Lung microvascular endothelial cell (primary cell): ENCODE measurements around the gene ADAP1. TPM values are rescaled to one million over a fixed set of nuclear protein-coding genes. Genes with fewer than 3 reads are reported as not detected.
A peak's percentile ranks its signal among the peaks of the same experiment; 100 is the strongest.
"Not testable (repeated sequence)": the region's sequence is repeated elsewhere in the genome, so short reads cannot be mapped to it uniquely, and the experiment has no call there.

ENCODE experiments used
- DNase-seq, 2 donors: peaks; one replicate each; pipeline versions ENCODE4 v3.0.0 to v3.0.0-alpha.2; 2010; ENCODE audit warnings: low read depth in 2 of 2
- total RNA-seq: library from RNA; depleted of rRNA; stranded (reverse); fragments of >200 nt; gene quantifications from 2 replicates; pipeline ENCODE4 v1.2.1, GENCODE V29; 2014

Gene ADAP1
- total RNA-seq, 1 donor from 2014 or later = 3.2 TPM

DNA sequence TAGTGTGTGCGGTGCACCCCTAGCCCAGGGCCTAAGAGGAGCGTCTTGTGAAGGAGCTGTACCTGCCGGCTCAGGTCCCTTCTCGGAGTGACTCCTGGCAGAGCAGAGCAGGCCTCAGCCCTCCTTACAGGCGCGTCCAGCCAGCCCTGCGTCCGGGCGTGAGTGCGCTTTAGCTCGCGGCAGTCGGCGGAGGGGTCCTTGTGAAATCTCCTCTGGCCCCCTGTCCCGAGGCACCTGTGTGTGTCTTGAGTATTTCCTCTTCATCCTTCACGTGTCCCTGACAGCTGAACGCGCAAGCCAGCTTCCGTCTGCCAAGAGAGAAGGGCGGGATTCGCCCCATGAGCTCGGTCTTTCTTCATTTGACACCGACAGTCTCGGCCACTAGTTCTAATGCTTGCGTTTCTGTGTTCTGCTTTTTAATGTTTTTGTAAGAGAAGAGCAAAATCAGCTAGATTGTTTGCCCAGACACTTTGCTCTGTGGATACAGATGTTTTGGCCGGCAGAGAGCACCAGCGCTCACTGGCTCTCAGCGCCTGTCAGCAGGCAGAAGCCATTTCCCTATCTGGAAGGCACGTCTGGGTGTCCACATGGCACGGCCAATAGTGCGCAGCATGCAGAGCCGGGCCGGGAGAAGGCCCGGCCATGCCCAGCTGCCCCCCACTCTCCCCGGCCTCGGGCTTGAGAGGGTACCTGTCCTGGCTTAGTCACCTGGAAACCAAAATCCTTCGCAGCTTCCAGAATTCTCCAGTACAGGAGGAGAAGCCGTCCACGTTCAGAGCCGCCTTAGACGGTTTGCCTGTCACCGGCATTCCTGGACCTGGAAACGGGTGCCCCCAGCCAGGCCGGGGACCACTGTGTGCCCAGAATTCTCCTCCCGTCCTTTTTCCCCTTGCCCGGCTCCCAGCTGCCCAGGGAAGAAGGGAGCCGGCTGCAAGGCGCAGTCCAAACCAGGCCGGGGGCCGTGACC, 71.1 kb downstream of the ADAP1 start:
- DNase-seq = no peak

GRCh38 chr7:882336-883035, 72.0 kb downstream of the ADAP1 start:
- DNase-seq = no peak

DNA sequence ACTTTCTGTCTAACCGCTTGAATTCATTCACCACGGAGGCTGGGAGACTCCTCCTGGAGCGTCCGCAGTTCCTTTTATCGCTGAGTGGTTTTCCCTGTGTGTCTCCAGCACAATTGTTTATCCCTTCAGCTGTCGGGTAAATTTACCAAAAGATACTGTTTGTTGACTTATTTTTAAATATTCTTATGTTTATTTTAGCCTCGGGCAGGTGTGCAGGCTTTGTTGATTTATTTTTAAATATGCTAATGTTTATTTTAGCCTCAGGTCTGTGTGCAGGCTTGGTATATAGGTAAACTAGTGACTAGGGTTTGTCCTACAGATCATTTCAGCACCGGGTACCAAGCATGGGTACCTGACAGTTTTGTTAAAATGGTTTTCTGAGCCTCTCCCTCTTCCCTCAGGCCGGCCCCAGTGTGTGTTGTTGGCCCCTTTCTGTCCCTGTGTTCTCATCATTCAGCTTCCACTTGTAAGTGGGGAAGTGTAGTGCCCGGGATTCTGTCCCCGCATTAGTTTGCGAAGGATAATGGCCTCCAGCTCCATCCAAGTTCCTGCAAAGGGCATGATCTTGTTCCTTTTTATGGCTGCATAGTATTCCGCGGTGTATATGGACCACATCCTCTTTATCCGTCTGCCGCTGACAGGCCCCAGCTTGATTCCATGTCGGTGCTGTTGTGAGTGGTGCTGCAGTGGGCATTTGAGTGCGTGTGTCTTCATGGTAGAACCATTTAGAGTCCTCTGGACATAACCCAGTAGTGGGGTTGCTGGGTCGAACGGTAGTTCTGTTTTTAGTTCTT, 72.8 kb downstream of the ADAP1 start:
- no peak for DNase-seq

DNA sequence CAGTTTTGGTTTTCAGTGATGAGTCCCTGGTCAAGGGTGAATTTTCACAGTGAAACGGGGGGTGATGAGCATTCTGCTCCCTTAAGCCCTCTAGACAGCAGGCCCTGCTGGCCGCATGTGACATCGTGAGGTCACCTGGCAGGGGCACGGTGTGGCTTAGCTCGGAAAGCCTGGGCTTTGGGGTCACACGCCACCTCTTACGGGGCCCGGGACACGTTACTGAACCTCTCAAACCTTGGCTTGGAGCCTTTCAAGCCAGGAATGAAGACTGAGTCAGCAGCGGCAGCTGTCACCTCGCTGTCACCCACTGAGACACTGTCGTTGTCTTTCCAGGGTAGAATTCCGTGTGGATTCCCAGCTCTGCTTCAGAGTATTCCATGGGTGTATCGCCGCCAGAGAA, 74.0 kb downstream of the ADAP1 start:
- no peak for DNase-seq

DNA sequence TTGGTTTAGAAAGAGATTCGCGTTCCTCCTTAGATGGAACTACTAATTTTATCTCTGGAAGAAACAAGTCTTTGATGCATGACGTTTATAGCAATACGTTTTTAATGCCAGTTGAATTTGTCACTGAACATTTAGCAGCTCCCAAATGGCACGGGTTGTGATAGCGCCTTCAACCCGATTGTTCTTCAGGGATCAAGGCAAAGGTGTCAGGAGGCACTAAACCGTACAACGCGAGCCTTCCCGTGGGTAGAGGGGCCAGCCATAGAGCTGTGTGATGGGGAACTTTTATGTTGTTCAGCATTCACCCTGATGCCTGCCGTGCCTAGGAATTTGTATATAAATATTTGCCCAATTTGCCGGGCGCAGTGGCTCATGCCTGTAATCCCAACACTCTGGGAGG, 74.8 kb downstream of the ADAP1 start:
- DNase-seq = no peak

DNA sequence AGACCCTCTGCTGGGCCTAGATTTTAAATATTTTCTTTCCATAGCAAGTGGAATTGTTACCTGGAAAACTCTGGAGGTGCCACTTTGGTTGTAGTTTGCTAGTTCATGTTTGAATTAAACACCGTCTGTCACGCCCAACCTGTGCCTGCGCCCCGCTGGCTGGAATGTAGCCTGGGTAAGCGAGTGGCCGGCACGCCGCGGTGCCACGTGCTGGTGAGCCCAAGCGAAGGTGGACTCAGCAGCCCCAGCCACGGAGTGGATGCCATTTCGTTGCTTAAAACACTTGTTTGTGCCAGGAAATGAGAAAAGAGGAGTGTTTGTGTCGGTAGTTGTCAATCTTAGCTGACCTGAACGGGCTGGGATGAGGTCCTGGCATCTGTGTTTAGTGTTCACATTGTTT, 75.4 kb downstream of the ADAP1 start:
- DNase-seq = no peak

DNA sequence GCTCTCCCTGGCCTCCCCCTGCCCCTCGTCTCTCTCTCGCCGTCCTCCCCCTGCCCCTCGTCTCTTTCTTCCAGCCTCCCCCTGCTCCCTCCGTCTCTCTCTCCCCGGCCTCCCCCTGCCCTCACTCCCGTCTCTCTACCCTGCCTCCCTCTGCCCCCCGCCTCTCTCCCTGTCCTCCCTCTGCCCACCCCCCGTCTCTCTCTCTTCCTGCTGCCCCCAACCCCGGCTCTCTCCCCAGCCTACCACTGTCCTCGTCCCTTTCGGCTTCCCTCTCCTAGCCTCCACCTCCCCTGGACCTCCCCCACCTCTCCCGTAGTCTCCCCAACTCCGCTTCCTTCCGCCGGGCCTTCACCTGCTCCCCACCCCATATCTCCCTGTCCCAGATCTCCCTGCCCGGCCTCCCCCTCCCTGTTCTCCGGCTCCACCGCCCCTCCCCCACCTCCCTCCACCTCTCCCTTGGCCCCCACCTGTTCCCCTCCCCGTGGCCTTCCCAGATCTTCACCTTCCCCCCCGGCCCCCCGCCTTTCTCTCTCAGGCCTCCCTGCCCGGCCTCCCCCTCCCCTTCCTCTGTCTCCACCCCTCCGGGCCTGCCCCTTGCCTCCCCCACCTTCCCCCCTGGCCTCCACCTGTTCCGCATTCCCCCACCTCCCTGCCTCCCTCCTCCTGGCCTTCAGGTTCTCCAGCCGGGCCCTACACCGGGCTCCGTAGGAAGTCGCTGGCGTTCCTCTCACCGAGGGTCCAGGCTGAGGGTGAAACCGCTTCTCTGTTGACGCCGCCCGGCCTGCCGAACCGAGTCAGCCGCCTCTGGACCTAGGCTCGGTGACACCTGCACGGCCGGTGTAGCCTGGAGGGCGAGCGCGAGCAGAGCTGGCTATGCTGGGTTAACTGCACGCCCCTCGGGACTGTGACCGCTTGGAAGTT, 76.9 kb downstream of the ADAP1 start:
- DNase-seq = peak in 1 of 2 donors; percentile 24

DNA sequence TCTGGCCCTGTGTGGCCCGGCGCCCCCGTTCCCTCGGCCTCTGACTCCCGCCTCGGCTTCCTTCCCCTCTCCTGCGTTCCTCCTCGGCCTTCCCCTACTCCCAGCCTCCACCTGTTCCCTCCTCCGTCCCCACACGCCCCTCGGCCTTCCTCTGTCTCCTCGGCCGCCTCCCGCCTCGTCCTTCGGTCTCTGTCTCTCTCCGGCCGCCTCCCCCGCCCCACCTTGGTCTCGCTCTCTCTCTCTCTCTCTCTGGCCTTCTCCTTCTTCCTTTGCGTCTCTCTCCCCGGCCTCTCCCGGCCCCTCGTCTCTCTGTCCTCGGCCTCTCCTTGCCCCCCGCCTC, 77.5 kb downstream of the ADAP1 start:
- no peak for DNase-seq

- peak; percentile 97 to 99 for DNase-seq
These were observed 78.2 kb downstream of the ADAP1 start, which contains the start of gene GET4 for GRCh38 chr7:876077-876971. GET4 (plus strand) TSS chr7:876554; CDS start chr7:876646, 92 bp downstream.

DNA sequence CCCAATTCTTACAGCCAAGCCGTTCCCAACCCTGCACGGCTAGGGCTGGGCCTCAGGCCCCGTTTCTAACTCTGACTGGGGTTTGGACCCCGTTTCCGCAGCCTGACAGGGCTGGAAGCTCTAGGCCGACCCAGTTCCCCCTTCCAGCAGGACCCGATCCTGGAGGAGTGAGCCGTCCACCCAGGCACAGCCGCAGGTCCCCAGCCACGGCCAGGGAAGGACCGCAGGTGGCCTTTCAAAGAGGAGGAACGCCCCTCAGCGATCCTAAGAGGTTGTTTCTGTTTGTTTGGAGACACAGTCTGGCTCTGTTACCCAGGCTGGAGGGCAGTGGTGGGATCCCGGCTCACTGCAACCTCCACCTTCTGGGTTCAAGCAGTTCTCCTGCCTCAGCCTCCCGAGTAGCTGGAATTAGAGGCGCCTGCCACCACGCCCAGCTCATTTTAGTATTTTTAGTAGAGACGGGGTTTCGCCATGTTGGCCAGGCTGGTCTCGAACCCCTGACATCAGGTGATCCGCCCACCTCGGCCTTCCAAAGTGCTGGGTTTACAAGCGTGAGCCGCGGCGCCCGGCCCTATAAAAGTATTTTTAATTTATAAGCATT, 78.9 kb downstream of the ADAP1 start:
- no peak for DNase-seq

DNA sequence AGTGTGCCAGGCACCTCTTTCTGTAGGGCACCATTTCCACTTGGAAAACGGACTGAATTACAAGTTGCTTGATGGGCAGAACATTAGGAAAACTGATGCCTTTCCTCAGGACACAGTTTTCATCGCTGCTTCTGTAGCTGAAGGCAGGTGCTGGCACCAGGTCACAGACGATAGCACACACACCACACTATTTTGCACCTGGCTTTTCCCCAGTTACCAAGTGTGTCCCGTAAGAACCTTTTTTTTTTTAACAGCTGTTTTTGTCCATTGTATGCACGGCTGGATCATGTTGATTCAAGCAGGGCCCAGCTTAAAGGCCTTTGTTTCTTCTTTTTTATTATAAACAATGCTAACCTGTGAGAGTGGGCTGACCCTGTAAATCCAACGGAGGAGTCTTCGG, 79.4 kb downstream of the ADAP1 start:
- no peak for DNase-seq

GRCh38 chr7:874031-874749, 80.3 kb downstream of the ADAP1 start:
- no peak for DNase-seq

GRCh38 chr7:873367-874002, 81.0 kb downstream of the ADAP1 start:
- peak; percentile 90 to 93 for DNase-seq

GRCh38 chr7:872685-873084, 81.8 kb downstream of the ADAP1 start:
- DNase-seq = not testable (repeated sequence)

- peak in 1 of 2 donors; percentile 74 for DNase-seq
These were observed 82.5 kb downstream of the ADAP1 start for GRCh38 chr7:871900-872537.

DNA sequence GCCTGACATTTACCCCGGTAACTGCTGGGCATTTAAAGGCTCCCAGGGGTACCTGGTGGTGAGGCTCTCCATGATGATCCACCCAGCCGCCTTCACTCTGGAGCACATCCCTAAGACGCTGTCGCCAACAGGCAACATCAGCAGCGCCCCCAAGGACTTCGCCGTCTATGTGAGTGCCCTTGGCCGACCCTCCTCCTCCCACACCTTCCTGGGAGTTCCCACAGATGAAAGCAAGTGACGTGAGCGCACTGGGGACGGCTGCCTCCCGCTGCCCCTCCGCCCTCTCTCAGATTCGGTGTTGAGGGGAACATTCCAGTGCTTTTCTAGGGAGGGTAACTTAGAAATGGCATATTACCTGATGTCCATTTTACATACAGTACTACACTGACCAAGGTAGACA, 85.1 kb downstream of the ADAP1 start:
- no peak for DNase-seq

DNA sequence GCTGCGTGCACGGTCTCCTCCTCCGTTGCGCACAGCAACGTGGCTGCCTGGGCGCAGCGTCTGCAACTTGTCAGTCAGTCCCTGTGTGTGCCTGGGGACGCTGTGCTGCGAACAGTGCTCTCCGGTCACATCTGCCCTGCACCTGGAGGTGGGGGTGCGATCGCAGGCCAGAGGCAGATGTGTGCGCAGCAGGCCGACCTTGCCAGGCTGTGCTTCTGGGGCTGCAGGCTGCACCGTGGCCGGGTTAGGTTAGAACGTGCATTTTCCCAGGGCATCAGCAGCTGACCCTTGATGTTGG, 86.3 kb downstream of the ADAP1 start:
- no peak for DNase-seq
